IPS-11a (cell line): ENCODE results near the gene DLG5.

Experiments used
- H3K4me3 ChIP-seq: one replicate; pipeline ENCODE4 v1.5.1; 2013; ENCODE audit warnings: low read depth, low read length, control low read depth

DLG5 gene

GRCh38 chr10:77844713-77845445 is 81.7 kb downstream of the DLG5 start:
- H3K4me3 ChIP-seq = no peak overlapping the region

GRCh38 chr10:77844177-77844576 is 82.4 kb downstream of the DLG5 start:
- H3K4me3 ChIP-seq = no peak overlapping the region

- no peak overlapping the region for H3K4me3 ChIP-seq
Measured at GRCh38 chr10:77843264-77843663, 83.3 kb downstream of the DLG5 start.

- no peak overlapping the region for H3K4me3 ChIP-seq
Measured at GRCh38 chr10:77842652-77843212, 83.8 kb downstream of the DLG5 start.

- H3K4me3 ChIP-seq = no peak overlapping the region
Measured at GRCh38 chr10:77841711-77842375, 84.7 kb downstream of the DLG5 start.

- no peak overlapping the region for H3K4me3 ChIP-seq
Measured at GRCh38 chr10:77840636-77841035, 85.9 kb downstream of the DLG5 start.

GRCh38 chr10:77837925-77838595 is 88.5 kb downstream of the DLG5 start:
- H3K4me3 ChIP-seq = no peak overlapping the region

GRCh38 chr10:77837248-77837924 is 89.2 kb downstream of the DLG5 start:
- H3K4me3 ChIP-seq = no peak overlapping the region

GRCh38 chr10:77836299-77836820 is 90.2 kb downstream of the DLG5 start:
- H3K4me3 ChIP-seq = no peak overlapping the region

- no peak overlapping the region for H3K4me3 ChIP-seq
Measured at GRCh38 chr10:77835669-77836086, 90.9 kb downstream of the DLG5 start.

GRCh38 chr10:77834943-77835668 is 91.4 kb downstream of the DLG5 start:
- H3K4me3 ChIP-seq = no peak overlapping the region

- no peak overlapping the region for H3K4me3 ChIP-seq
Measured at GRCh38 chr10:77834540-77834939, 92.0 kb downstream of the DLG5 start.

GRCh38 chr10:77833792-77834191 is 92.8 kb downstream of the DLG5 start:
- H3K4me3 ChIP-seq = no peak overlapping the region

GRCh38 chr10:77833225-77833624 is 93.3 kb downstream of the DLG5 start:
- H3K4me3 ChIP-seq = no peak overlapping the region

GRCh38 chr10:77832238-77832637 is 94.3 kb downstream of the DLG5 start:
- H3K4me3 ChIP-seq = no peak overlapping the region

- no peak overlapping the region for H3K4me3 ChIP-seq
Measured at GRCh38 chr10:77829356-77829755, 97.2 kb downstream of the DLG5 start.

GRCh38 chr10:77828377-77828776 is 98.2 kb downstream of the DLG5 start:
- no peak overlapping the region for H3K4me3 ChIP-seq

- no peak overlapping the region for H3K4me3 ChIP-seq
Measured at GRCh38 chr10:77827366-77827765, 99.2 kb downstream of the DLG5 start.

- H3K4me3 ChIP-seq = no peak overlapping the region
Measured at GRCh38 chr10:77825965-77826364, 100.6 kb downstream of the DLG5 start.

GRCh38 chr10:77824908-77825307 is 101.6 kb downstream of the DLG5 start:
- no peak overlapping the region for H3K4me3 ChIP-seq
